ENCODE results near the gene PACSIN1. TPM values are rescaled to one million over a fixed set of nuclear protein-coding genes. Genes with fewer than 3 reads are reported as not detected.

PACSIN1 gene
- total RNA-seq, 1 experiment from 2014 or later = not detected

- in situ Hi-C loops (cut with HindIII; ENCODE audit: low pct_unique_long_range_greater_than_20kb, low sequenced_read_pairs) = no loop called here
- DNase-seq (ENCODE audit: low read depth) = no peak
Measured at GRCh38 chr6:34455831-34456230, 10.0 kb upstream of the PACSIN1 start.

GRCh38 chr6:34457382-34457741 lies 8.5 kb upstream of the PACSIN1 start:
- in situ Hi-C loops (cut with HindIII; ENCODE audit: low pct_unique_long_range_greater_than_20kb, low sequenced_read_pairs) = no loop called here
- DNase-seq (ENCODE audit: low read depth) = no peak

DNA sequence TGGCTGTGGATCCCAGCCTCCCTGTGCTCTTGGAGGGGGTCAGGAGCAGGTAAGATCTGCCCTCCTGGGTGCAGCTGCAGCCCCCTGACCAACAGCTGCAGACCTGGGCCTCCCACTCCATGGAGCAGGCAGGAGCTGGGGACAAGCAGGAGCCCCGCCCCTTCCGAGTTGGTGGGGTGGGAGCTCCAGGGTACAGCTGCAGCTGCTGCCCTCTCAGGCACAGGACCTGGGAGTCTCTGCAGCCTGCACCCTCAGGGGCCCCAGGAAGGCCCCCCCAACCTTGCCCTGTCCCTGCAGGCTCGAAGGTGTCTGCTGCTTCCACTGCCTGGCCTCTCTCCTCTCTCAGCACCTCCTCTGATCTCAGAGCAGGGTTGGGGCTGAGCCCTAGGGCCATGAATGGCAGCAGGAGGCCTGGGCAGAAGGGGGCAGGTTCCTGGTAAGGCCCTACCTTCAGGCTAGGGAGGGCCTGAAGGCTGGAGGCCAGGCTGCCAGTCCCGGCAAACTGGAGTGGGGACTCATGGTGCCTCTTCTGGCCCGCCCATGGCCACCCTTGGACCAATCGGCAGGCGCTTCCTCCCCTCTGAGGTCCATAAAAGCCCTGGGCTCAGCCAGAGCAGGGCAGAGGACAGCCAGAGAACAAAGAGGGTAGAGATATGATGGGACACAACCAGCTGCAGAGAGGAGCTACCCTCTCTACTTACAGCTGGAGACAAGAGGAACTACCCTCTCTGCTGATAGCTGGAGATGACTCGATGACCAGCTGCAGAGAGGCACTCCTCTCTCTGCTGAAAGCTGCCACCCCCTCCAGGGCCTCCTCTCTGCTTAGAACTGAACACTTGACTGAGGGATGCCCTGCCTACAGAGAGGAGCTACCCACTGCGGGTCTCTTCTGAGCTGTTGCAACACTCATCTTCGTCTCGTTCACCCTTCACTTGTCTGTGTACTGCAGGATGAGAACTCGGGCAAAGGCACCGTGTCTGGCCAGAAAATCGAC lies 7.8 kb upstream of the PACSIN1 start:
- in situ Hi-C loops (cut with HindIII; ENCODE audit: low pct_unique_long_range_greater_than_20kb, low sequenced_read_pairs) = no loop called here
- DNase-seq (ENCODE audit: low read depth) = no peak

GRCh38 chr6:34459899-34460593 lies 5.8 kb upstream of the PACSIN1 start:
- in situ Hi-C loops (cut with HindIII; ENCODE audit: low pct_unique_long_range_greater_than_20kb, low sequenced_read_pairs) = no loop called here
- DNase-seq (ENCODE audit: low read depth) = peak; percentile 27

- in situ Hi-C loops (cut with HindIII; ENCODE audit: low pct_unique_long_range_greater_than_20kb, low sequenced_read_pairs) = no loop called here
Measured at GRCh38 chr6:34460796-34461507, 4.9 kb upstream of the PACSIN1 start.

DNA sequence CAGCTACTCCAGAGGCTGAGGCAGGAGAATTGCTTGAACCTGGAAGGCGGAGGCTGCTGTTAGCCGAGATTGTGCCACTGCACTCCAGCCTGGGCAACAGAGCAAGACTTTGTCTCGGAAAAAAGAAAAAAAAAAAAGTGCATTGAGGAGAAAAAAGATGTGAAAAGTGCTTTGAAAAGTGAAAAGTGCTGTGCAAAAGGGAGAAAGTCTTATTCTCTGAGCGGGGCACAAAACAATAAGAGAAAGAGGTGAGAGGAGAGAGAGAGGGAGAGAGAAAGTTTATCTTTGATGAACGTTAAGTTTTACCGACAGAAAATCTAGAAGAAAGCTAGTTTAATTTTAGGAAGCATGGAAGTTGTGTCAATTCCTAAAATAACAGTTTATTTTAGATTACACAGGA lies 3.9 kb upstream of the PACSIN1 start:
- no peak for DNase-seq (ENCODE audit: low read depth)
- in situ Hi-C loops (cut with HindIII; ENCODE audit: low pct_unique_long_range_greater_than_20kb, low sequenced_read_pairs) = no loop called here

More at GRCh38 chr6:34460796-34461507, 4.9 kb upstream of the PACSIN1 start:
- no peak for DNase-seq (ENCODE audit: low read depth)

GRCh38 chr6:34462551-34462971 lies 3.3 kb upstream of the PACSIN1 start:
- in situ Hi-C loops (cut with HindIII; ENCODE audit: low pct_unique_long_range_greater_than_20kb, low sequenced_read_pairs) = no loop called here
- peak; percentile 70 for DNase-seq (ENCODE audit: low read depth)

DNA sequence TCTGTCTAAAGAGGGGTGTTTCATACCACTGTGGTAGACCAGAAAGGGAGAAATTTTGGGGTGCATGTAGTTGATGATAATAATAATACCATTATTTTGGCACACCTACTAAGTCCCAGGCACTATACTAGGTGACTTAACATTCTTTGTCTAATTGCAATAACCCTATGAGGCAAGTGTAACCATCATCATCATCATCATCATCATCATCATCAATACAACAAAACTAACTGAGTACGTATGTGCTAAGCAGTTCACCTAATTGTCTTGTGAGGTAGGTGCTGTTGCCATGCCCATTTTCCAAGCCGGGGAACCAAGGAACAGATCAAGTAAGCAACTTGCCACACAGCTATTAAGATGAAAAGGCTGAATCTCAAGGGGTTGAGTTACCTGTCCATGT lies 2.6 kb upstream of the PACSIN1 start:
- in situ Hi-C loops (cut with HindIII; ENCODE audit: low pct_unique_long_range_greater_than_20kb, low sequenced_read_pairs) = no loop called here
- no peak for DNase-seq (ENCODE audit: low read depth)

DNA sequence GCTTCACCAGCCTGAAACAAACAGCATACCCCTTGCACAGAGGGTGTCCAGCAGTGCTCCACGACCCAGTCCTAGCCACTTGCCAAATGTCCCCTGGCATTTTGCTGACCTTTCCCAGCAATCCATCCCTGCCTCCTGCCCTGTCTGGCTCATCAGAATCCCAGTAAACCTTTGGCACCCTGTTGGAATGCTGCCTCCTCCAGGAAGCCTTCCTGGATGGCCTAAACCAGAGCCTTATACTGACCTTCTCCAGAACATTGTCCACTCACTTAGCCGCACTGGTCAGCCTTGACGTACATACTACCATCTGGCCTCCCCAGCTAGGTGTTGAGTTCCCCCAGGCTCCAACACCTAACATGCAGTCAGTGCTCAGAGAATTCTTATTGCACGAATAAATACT lies 2.0 kb upstream of the PACSIN1 start:
- in situ Hi-C loops (cut with HindIII; ENCODE audit: low pct_unique_long_range_greater_than_20kb, low sequenced_read_pairs) = no loop called here
- DNase-seq (ENCODE audit: low read depth) = no peak

DNA sequence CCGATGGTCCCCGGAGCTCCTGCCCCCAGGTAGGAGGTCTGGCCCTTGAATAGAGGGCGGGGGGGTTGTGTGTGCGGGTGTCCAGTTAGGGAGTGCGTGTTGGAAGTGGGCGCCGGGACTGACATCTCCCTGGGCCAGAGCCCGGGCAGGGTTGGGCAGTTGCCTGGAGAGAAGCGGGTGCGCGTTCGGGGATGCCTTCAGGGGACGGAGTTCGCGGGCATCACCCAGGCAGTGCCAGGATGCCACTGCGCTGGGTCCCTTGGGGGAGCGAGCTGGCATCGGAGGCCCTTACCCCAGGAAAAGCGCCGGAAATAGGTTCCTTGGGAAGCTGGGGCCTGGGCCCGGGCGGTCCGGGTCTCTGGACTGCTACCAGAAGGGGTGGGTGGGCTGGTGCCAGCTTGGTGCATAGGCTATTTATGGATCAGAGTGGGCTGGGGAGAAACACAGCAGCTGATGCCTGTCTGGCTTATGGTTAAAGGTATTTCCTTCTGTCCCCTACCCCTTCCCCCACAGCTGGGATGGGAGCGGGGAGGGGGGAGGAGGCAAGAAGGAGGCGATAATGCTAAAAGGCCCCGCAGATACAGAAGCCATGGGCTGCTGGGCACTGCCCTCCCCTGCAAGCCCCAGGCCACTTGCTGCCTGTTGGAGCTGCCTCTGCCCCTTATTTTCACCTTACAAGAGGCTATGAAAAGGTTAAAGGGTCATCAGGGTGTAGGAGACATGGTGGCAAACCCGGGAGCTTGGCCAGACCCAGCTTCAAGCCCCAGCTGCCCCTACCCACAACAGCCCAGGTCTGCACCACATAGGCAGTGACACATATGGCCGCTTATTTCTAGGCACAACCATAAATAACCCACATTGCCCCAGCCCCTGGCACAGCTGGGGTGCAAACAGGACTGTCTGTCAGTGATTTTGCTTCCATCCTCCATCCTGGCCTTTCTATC lies 638 bp downstream of the PACSIN1 start:
- in situ Hi-C loops (cut with HindIII; ENCODE audit: low pct_unique_long_range_greater_than_20kb, low sequenced_read_pairs) = no loop called here
- DNase-seq (ENCODE audit: low read depth) = no peak

GRCh38 chr6:34468378-34468892 lies 2.6 kb downstream of the PACSIN1 start:
- in situ Hi-C loops (cut with HindIII; ENCODE audit: low pct_unique_long_range_greater_than_20kb, low sequenced_read_pairs) = no loop called here
- DNase-seq (ENCODE audit: low read depth) = no peak

- DNase-seq (ENCODE audit: low read depth) = no peak
- in situ Hi-C loops (cut with HindIII; ENCODE audit: low pct_unique_long_range_greater_than_20kb, low sequenced_read_pairs) = no loop called here
Measured at GRCh38 chr6:34469499-34469898, 3.6 kb downstream of the PACSIN1 start.

GRCh38 chr6:34472425-34472824 lies 6.5 kb downstream of the PACSIN1 start:
- no peak for DNase-seq (ENCODE audit: low read depth)
- in situ Hi-C loops (cut with HindIII; ENCODE audit: low pct_unique_long_range_greater_than_20kb, low sequenced_read_pairs) = no loop called here

- no peak for DNase-seq (ENCODE audit: low read depth)
- in situ Hi-C loops (cut with HindIII; ENCODE audit: low pct_unique_long_range_greater_than_20kb, low sequenced_read_pairs) = no loop called here
Measured at GRCh38 chr6:34473967-34474366, 8.1 kb downstream of the PACSIN1 start.

DNA sequence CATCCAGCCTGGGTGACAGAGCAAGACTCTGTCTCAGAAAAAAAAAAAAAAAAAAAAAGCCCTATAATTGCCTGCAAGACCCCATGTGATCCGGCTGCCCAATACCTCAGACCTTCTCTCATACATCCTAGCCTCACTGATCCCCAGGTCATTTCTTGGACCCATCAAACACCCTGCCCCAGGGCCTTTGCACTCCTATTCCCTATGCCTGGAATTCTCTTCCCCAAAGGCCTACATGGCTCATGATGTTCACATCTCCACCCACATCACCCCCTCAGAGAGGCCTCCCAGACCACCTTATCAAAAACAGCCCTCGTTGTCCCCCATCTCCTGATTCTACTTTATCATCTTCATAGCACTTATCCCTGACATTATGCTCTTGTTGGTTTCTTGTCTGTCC lies 8.9 kb downstream of the PACSIN1 start:
- in situ Hi-C loops (cut with HindIII; ENCODE audit: low pct_unique_long_range_greater_than_20kb, low sequenced_read_pairs) = no loop called here
- no peak for DNase-seq (ENCODE audit: low read depth)

DNA sequence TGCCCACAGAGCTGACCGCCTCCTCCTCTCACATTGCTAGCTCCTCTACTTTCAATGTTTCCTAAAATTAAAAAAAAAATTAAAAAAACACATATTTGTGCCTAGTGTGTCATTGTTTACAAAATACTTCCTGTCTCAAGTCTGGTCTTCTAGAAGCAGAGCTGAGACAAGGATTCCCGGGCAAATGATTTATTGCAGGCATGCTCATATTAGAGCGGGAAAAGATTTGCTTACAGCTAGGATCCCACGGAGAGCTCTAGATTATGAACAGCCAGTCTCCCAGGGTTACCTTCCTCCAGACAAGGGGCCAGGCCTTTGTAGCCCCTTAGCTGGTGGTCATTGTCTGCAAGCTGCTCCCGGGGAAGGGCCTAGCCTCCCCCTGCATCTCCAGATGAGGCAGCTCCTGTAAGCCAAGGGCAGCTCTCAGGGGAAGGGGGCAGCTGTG lies 9.4 kb downstream of the PACSIN1 start:
- DNase-seq (ENCODE audit: low read depth) = no peak
- in situ Hi-C loops (cut with HindIII; ENCODE audit: low pct_unique_long_range_greater_than_20kb, low sequenced_read_pairs) = no loop called here

DNA sequence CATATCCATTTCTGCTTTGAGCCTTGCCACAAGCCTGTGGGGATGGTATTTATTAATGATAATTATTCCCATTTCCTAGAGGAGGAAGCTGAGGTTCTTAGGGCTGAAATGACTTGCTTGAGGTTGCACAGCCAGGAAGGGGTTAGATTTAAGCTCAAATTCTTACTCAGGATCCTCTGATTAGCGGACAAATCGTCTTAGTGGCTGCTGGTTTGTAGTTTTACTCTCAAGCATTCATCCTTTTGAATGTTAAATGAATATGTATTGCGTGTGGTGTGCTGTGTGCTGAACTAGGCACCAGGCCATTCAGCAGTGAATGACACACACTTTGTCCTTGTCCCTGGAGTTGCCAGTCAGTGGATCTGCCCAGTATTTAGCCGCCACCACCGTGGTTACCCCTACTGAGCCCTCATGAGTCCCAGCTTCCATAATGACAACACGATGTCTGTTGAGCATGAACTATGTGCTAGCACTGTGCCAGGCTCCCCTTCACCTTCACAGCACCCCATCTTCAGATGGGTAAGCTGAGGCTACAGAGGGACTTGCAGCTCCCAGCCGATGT lies 10.0 kb downstream of the PACSIN1 start:
- in situ Hi-C loops (cut with HindIII; ENCODE audit: low pct_unique_long_range_greater_than_20kb, low sequenced_read_pairs) = no loop called here
- no peak for DNase-seq (ENCODE audit: low read depth)

Data from Caki2 (cell line).